Hematopoietic multipotent progenitor cell treated with erythropoietin and hydrocortisone succinate and interleukin-3 and kit ligand, for 15 days (in vitro differentiated cells): Measurements from ENCODE around the gene RASA4B.
"Not testable (repeated sequence)": the region's sequence is repeated elsewhere in the genome, so short reads cannot be mapped to it uniquely, and the experiment has no call there.

Source experiments
- DNase-seq: peaks from one replicate; pipeline ENCODE4 v3.0.0-alpha.2; 2015; ENCODE audit warnings: low spot score

The RASA4B gene

DNA sequence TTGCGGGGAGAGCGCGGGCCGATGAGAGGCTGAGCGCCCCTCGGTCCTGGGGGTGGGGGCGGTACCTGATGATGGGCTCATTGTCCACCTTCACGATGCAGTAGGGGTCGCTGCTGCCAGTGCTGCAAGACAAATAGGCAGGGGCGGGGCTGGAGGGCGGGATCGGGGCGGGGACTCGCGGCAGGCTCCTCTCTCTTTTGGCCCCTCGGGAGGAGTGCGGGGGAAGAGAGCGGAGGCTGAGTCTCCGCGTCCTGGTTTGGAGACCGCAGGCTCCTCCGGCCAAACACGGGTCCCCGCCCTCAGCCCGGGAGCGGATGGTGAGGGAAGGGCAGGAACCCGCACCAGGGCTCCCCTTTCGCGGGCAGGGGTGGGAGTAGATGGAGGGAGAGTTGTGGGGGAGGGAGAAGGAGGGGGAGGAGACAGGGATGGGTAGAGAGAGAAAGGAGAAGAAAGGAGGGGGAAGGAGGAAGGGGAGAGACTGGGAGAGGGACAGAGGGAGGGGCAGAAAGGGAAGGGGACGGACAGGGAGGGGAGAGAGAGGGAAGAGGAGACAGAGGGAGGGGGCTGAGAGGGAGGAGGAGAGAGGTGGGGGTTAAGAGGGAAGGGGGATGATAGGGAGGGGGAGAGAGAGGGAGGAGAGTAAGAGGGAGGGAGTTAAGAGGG lies 5.6 kb downstream of the RASA4B start:
- DNase-seq: not testable (repeated sequence)

DNA sequence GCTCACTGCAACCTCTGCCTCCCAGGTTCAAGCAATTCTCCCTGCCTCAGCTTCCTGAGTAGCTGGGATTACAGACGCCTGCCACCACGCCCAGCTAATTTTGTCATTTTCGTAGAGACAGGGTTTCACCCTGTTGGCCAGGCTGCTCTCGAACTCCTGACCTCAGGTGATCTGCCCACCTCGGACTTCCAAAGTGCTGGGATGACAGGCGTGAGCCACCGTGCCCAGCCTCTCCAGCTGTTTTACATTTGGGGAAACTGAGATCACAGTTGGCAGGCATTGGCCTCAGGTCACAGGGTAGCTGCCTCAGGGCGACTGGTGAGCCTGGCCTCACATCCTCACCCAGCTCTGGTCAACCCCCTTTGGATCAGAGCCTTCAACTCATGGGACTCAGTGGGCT lies 7.0 kb downstream of the RASA4B start:
- not testable (repeated sequence) for DNase-seq

DNA sequence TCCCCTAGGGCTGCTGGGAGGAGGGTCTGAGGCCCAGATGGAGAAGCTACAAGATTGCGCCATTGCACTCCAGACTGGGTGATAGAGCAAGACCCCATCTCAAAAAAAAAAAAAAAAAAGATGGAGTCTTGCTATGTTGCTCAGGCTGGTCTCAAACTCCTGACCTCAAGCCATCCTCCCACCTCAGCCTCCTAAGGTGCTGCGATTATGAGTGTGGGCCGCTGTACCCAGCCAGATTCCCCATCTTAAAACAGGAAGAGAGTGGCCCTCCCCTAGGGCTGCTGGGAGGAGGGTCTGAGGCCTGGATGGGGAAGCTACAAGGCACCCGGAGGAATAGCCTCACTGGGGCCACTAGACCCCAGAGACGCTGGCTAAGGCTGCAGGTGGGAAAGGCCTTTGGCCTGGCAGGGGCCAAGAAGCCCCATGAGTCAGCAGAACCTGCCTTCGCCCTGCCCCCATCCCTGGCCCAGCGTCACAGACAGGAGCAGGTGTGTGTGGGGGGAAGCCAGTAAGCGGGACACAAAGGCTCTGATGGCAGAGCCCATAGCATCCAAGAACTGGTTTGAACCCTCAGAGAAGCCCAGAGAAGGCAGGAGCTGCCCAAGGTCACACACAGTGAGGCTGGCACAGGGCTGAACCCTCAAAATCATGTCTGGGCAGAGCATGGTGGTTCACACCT lies 10.0 kb downstream of the RASA4B start:
- DNase-seq: not testable (repeated sequence)

DNA sequence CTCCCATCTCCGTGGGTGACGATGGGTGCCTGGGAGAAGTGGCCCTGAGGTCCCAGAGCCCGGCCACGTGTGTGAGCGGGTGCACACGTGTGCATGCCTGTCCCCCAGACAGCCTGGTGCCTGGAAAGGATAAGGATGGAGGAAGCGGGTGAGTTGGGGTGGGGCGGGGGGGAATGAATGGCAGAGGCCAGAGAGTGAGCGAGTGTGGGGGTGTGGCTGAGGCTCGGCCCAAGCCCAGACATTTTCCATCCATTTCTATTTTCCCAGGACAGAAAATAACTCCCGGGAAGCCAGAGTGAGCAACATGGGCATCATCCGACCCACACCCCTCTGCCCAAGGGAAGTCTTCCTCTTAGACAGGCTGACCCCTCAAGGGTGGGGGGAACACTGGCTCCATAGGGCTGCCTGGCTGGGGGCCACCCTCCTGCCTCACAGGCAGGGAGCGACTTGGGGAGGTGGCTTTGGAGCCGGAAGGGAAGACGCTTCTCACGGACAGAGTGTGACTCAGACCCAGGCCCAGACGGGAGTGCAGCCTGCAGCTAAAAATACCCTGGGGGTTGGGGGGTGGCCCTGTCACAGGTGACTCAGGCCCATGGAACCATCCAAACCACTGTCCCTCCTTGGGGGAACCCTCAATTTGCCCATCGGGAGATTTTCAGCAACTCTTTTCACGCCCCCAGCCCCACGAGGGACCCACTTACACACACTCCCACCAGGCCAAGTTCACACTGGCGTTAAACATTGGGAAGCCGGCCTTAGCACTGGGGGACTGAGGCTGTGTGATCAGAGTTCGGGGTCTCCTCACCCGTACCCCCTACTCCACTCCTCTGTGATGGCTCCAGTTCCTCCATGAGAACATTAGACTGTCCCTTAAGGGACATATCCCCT lies 12.0 kb downstream of the RASA4B start:
- not testable (repeated sequence) for DNase-seq

DNA sequence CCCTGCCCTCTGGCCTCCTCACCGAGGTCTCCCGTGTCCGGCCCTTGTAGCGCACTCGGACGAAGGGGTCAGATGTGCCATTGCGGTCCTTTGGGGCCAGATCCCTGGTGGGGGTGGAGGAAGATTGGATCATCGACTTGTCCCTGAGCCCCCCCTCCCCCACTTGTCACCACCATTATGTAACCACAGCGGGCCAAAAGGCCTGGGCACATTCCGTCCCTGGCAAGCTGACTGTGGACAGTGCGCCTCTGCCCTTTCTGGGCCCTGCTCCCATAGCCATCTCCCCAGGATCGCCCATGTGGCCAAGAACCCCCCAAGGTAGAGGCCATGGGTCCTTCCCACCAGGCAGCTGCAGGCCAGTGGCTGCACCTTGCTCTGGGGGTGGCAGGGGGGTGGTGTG lies 14.4 kb downstream of the RASA4B start:
- not testable (repeated sequence) for DNase-seq

DNA sequence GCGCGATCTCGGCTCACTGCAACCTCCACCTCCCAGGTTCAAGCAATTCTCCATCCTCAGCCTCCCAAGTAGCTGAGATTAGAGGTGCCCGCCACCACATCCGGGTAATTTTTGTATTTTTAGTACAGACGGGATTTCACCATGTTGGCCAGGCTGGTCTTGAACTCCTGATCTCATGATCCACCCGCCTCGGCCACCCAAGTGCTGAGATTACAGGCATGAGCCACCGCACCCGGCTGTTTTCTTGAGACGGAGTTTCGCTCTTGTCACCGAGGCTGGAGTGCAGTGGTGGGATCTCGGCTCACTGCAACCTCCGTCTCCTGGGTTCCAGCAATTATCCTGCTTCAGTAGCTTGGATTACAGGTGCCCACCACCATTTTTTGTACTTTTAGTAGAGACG lies 19.3 kb downstream of the RASA4B start:
- not testable (repeated sequence) for DNase-seq

DNA sequence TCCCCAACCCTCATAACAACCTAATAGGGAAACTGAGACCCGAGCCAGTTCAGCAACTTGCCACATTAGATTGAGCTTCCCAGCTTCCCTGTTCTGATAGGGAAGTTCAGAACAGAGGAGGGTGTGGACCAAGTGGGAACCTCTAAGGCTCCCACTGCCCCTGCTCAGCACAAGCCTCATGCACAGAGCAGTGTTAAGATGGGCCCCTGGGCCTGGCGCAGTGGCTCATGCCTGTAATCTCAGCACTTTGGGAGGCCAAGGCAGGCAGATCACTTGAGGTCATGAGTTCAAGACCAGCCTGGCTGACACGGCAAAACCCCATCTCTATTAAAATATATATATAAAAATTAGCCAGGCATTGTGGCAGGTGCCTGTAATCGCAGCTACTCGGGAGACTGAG lies 20.3 kb downstream of the RASA4B start:
- DNase-seq: not testable (repeated sequence)

DNA sequence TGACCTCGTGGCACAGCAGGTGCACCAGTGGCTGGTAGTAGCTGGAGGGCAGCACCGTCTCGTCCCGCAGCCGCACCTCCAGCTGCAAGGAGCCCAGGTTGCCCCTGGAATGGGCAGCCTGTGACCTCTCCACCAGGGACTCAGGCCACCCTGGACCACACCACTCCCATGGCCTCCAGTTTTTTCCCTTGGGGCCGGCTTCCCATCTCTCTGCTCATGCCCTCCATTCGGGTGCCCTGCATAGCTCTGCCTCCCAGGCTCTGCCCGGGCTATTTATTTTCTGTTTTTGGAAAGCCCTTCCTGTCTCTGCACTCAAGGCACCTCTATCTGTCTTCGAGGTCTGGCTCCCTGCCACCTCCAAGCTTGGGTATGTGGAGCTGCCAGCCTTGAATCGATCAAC lies 20.7 kb downstream of the RASA4B start:
- DNase-seq: not testable (repeated sequence)

DNA sequence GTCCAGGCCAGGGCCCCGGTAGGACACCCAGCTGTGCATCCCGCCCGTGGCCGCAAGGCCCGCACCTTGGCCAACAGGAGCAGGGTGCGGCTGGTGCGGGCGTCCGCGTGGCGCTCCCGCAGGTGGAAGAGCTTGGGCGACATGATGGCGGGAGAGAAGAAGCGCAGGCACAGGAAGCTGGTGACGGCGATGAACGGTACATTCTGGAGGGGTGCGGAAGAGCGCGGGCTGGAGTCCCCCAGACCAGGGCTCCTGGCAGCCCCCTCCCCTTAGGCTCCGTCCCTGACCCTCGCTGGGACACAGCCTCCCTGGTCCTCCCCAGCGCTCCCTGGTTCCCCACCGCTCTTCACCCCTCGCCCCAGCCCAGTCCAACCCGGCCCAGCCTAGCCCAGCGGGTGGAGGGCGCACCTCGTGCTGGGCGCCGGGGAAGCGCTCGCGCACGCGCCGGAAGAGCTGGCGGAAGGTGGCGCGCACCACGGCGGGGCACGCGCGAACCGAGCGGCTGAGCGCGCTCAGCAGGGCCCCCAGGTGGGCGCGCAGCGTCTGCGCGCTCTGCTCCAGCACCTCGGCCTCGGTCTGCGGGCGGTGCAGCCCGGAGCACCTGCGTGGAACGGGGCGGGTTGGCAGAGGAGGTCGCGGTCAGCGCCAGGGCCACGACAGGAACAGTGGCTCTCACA lies 23.0 kb downstream of the RASA4B start:
- not testable (repeated sequence) for DNase-seq

DNA sequence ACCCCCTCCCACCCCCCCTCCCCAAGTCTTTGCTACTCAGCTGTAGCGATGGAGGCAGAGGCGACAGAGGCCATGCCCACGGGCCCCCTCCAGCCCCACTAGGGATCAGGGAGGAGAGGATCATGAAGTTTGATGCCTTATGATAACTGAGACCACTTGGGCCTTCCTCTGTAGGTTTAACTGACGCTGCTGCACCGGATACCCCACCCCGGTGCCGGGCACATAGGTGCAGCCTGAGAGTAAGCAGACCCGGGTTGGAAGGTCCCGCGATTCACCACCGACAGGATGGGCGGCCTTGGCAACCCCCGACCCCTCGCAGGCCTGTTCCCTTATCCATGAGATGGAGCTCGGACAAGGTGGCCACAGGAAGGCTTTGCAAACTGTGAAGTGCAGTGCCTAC lies 23.6 kb downstream of the RASA4B start:
- DNase-seq: not testable (repeated sequence)

DNA sequence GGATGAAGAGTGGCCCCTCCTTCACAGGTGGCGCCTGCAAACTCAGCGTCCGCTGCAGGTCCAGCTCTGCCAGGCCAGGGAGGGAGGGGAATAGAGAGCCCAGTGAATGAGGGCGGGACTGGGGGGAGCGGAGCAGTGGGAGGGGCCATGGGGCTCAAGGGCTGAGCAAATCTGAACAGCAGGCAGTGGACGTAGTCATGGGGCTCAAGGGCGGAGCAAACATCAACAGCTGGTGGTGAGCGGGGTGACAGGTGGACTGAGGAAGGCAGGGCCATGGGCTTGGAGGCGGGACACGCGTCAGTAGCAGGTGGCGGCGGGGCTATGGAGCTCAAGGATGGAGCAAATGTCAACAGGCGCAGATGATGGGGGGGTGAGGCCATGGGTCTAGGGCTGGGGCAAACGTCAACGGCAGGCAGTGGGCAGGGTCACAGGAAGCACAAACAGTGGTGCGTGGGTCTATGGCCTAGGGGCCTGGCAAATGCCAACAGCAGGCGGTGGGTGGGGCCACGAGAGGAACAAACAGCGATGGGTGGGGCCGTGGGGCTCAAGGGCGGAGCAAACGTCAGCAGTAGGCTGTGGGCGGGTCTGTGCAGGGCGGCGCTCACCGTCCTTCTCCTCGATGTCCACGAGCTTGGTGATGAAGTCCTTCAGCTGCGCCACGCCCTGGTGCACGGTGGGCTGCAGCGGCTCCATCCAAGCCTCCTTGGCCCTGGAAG lies 24.2 kb downstream of the RASA4B start:
- DNase-seq: not testable (repeated sequence)

DNA sequence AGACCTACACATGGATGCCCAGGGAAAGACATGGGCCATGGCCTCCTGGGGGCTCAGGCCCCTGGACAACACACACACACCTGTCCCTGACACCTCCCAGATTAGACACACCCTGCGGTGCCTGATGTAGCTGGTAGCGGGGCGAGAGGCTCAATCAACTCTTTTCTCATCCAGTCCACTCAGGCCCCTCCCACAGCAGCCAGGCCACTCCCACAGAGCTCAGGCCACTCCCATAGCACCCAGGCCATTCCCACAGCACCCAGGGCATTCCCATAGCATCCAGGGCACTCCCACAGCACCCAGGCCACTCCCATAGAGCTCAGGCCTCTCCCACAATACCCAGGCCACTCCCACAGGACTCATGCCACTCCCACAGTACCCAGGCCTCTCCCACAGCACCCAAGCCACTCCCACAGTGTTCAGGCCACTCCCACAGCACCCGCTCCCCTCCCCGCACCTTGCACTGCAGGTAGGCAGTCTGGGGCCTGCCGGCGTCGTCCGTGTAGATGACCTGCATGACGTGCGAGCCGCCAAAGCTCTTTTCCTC lies 27.0 kb downstream of the RASA4B start:
- DNase-seq: not testable (repeated sequence)

DNA sequence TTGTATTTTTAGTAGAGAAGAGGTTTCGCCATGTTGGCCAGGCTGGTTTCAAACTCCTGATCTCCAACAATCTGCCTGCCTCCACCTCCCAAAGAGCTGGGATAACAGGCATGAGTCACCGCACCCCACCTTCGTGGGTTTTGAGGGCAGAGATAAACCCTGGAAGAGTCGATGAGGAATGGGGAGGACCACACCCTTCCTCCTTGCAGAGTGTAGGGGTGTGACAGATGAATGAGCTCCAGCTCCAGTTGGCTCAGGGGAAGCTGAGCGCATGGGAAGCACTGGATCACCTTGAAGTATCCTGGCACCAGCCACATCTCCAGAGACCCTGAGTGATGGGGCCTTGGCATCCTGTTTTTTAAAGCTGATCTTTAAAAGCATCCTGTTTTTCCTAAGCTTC lies 33.3 kb downstream of the RASA4B start:
- not testable (repeated sequence) for DNase-seq

DNA sequence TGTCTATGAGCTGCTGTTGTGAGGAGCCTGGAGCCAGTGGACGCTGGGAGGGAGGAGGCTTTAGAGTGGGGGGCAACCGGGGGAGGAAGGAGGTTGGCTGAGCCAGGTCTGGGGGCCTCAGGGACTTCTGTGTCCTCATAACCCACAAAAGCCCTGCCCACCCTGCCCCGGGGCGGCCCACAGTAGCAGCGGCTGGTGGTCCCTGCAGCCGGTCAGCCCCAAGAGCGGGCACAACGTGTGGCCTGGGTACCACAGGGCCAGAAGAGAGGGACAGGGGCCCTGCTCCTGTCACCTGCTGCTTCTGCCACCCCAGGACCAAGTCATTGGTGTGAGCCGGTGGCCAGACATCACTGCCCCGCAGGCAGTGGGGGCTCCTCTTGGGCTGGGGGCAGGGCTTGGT lies 35.6 kb downstream of the RASA4B start:
- DNase-seq: not testable (repeated sequence)

DNA sequence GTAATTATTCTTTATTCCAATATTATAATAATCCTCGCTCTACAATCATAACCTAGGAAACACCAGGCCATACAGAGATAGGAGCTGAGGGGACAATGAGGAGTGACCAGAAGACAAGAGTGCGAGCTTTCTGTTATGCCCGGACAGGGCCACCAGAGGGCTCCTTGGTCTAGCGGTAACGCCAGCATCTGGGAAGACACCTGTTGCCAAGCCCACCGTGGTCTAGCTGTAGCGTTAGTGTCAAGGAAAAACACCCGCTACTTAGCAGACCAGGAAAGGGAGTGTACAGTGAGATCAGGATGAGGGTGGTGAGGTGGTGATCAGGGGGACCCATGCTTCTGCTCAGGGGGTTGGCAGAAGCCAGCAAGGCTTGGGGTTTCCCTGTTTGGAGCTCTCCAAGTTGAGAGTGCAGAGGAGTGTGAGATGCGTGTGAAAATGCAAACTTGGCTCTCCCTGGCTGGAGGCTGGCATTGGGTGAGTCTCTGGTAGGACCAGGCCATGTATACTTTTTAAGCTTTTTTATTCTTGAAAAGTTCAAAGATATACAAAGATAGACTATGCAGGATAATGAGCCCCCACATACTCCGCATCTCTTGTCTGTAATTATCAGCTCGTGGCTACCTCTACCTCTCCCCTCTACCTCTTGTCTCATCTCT lies 37.5 kb downstream of the RASA4B start:
- not testable (repeated sequence) for DNase-seq

DNA sequence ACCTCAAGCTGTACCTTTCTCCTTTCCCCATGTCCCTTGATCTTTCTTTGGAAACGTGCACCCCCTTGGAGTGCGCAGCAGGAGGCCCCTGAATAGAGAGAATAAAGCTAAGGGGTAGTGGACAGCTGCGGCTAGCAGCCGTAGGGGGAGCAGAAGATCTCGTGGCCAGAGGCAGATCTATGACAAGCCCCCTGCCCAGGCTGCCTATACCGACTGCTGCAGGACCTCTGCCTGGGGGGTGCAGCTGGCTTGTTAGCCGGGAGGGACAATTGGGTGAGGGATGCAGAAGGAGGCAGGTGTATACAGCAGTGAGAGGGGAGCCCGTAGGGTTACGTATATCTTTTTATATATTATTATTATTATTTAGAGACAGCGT lies 38.4 kb downstream of the RASA4B start:
- not testable (repeated sequence) for DNase-seq

DNA sequence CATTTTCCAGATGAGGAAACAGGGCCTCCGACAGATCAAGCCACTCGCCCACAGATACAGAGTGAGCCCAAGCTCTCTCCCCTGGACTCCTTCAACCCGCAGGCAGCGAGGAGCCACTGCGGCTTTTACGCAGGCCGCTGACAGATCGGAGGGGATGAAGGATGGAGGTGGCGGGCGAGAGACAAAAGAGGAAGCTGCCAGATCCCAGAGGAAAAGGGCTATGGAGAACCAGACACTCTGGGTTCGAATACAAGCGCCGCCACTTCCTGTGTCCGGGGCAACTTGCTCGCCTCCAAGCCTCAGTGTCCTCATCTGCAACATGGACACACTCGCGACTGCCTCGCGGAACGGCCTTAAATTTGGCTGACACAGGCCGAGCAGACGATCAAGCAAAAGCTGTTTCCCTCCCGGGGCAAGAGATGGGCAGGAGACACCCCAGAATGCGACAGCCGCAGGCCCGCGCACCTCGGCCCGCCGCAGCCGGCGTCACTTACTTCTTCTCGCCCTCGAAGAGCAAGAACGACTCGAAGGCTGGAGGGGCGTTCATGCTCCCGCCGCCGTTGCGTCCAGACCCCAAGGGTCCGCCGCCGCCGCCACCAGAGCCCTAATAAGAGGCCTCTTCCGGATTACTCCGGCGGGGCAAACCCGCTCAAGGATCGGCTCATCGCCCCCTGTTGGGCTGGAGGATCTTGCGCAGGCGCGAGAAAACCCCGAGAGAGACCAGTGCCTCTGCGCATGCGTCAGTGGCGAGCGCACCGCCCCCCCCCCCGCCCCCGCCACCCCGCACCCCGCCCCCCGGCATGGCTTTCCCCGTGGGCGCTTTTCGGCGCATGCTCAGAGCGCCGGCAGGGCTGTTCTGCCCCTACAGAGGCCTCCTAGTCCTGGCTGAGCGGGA lies 39.0 kb downstream of the RASA4B start, which contains the start of gene POLR2J:
Gene POLR2J (minus strand): TSS at position 609 of the 895 bp plus-strand sequence. CDS start 62 bp downstream, at position 547.
- peak; percentile 83 for DNase-seq

DNA sequence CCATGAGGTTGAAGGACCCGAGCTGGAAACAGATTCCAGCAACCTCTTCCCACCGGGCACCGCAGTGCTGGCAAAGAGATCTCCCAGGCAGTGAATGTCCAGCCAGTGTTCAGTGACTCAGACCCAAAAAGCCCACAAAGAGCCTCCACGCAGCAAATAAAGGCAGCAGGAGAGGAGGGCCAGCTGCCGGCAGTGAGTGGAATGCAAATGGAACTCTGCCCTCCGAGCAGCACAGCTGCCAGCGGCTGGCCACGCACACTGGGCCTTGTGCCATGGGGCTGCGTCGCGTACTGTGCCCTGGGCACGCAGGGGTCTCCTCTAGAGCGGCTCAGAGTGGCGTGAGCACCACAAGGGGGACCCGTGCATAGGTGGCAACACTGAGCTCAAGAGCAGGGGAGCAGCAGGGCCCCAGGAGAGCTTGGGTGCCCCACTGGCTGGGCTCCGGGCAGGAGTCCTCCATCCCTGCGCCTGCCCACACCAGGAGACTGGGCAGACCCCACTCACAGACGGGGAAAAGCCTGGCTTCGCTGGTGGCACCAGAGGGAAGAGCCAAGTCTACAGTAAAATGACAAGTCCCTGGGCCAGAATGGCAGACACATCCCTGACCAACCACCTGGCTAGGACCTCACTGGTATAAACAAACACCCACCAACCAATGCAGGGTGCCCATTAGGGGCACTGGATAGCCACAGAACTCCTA lies 42.7 kb downstream of the RASA4B start:
- not testable (repeated sequence) for DNase-seq

DNA sequence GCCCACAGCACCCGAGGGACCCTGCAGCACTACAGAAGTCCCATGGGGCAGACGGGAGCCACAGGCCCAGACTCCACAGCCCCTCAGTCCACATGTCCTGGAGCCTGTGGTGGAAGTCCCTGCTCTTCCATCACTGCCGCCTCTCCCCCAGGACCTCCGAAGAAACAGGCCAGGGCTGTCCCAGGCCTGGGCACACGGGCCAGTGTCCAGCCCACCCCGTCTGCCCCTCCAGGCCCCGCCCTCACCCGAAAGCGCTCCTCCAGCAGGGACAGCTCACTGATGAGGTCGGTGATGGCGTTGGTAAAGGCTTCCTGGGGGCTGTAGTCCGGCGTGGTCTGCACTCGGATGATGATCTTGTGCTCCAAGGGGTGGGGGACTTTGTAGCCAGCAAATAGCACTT lies 43.5 kb downstream of the RASA4B start:
- DNase-seq: not testable (repeated sequence)
